CD14-positive monocyte (primary cell): ENCODE data around the gene TCIRG1. TPM values are rescaled to one million over a fixed set of nuclear protein-coding genes. Genes with fewer than 3 reads are reported as not detected.
A peak's percentile ranks its signal among the peaks of the same experiment; 100 is the strongest.

Experiments
- DNase-seq, 3 donors: peaks; one replicate each; pipeline ENCODE4 v3.0.0-alpha.2; 2011 to 2022
- H2AFZ ChIP-seq: 2 replicates; pipeline ENCODE4 v1.6.0; 2012; ENCODE audit warnings: mild to moderate bottlenecking, low read depth, low read length, inconsistent platforms; ENCODE audit not compliant: insufficient read depth, poor library complexity, severe bottlenecking
- H3K27ac ChIP-seq, 2 donors: 1 replicate in 1 of 2; 2 replicates in 1 of 2; pipeline ENCODE4 v1.5.1; 2012 to 2013; ENCODE audit warnings: low read length in 2 of 2, control low read depth in 1 of 2, inconsistent platforms in 1 of 2, low read depth in 1 of 2, mild to moderate bottlenecking in 1 of 2
- H3K27me3 ChIP-seq, 2 donors: one replicate each; pipeline versions ENCODE4 v1.6.0 to v1.6.1; 2011 to 2013; ENCODE audit warnings: low read length in 2 of 2; ENCODE audit not compliant: control insufficient read depth in 2 of 2, insufficient read depth in 2 of 2
- H3K36me3 ChIP-seq, 2 donors: replicated peaks in 1 of 2; 1 replicate in 1 of 2; 2 replicates in 1 of 2; pipeline versions ENCODE4 v1.5.1 to v1.6.1; 2012 to 2013; ENCODE audit warnings: low read length in 2 of 2, control low read depth in 1 of 2, inconsistent platforms in 1 of 2, mild to moderate bottlenecking in 1 of 2; ENCODE audit not compliant: insufficient read depth in 2 of 2, control insufficient read depth in 1 of 2
- H3K4me1 ChIP-seq, 2 donors: 1 replicate in 1 of 2; 2 replicates in 1 of 2; pipeline versions ENCODE4 v1.5.1 to v1.6.1; 2012 to 2013; ENCODE audit warnings: low read length in 2 of 2, control low read depth in 1 of 2, inconsistent platforms in 1 of 2, mild to moderate bottlenecking in 1 of 2, moderate library complexity in 1 of 2; ENCODE audit not compliant: insufficient read depth in 2 of 2, control insufficient read depth in 1 of 2
- H3K4me2 ChIP-seq: replicated peaks from 2 replicates; pipeline ENCODE3; 2012; ENCODE audit warnings: low read length, moderate library complexity, mild to moderate bottlenecking; ENCODE audit not compliant: poor library complexity, severe bottlenecking; ENCODE audit errors: extremely low read depth
- H3K4me3 ChIP-seq, 3 experiments: fragments of 200-600 bp in 1 of 3; sonication (generic) in 1 of 3; replicated peaks in 1 of 3; 1 replicate in 2 of 3; 2 replicates in 1 of 3; pipeline ENCODE4 v1.5.1; 2011 to 2013; ENCODE audit warnings: low read length in 3 of 3, mild to moderate bottlenecking in 3 of 3, control low read depth in 2 of 3, low read depth in 2 of 3, inconsistent platforms in 1 of 3, moderate library complexity in 1 of 3
- H3K79me2 ChIP-seq: 2 replicates; pipeline ENCODE4 v1.6.0; 2012; ENCODE audit warnings: mild to moderate bottlenecking, control low read depth, inconsistent platforms, low read length, moderate library complexity; ENCODE audit not compliant: insufficient read depth
- H3K9ac ChIP-seq: 2 replicates; pipeline ENCODE4 v1.6.0; 2017; ENCODE audit warnings: low read length, mild to moderate bottlenecking; ENCODE audit not compliant: insufficient read depth, poor library complexity, severe bottlenecking
- H3K9me3 ChIP-seq, 2 donors: replicated peaks in 1 of 2; 1 replicate in 1 of 2; 2 replicates in 1 of 2; pipeline versions ENCODE4 v1.5.1 to v1.6.1; 2012 to 2013; ENCODE audit warnings: low read length in 2 of 2, control low read depth in 1 of 2; ENCODE audit not compliant: control insufficient read depth in 1 of 2, insufficient read depth in 1 of 2
- H4K20me1 ChIP-seq: 2 replicates; pipeline ENCODE4 v1.6.0; 2012; ENCODE audit warnings: mild to moderate bottlenecking, low read length, control low read depth, moderate library complexity; ENCODE audit not compliant: insufficient read depth
- H3K27ac Mint-ChIP-seq, 7 donors: one replicate each; pipeline ENCODE4 v1.8.0; 2020; ENCODE audit warnings: mild to moderate bottlenecking in 7 of 7, mixed read lengths in 7 of 7, moderate library complexity in 6 of 7, inconsistent platforms in 2 of 7
- H3K27me3 Mint-ChIP-seq, 3 donors: one replicate each; pipeline ENCODE4 v1.8.0; 2021 to 2022; ENCODE audit warnings: low read depth in 3 of 3, mild to moderate bottlenecking in 3 of 3, mixed read lengths in 3 of 3, moderate library complexity in 3 of 3, inconsistent platforms in 1 of 3
- H3K36me3 Mint-ChIP-seq, 2 donors: one replicate each; pipeline ENCODE4 v1.8.0; 2020; ENCODE audit warnings: mixed read lengths in 2 of 2, inconsistent platforms in 1 of 2, mild to moderate bottlenecking in 1 of 2
- H3K4me1 Mint-ChIP-seq: one replicate; pipeline ENCODE4 v1.8.0; 2020; ENCODE audit warnings: mild to moderate bottlenecking, mixed read lengths
- H3K4me3 Mint-ChIP-seq, 2 donors: one replicate each; pipeline ENCODE4 v1.8.0; 2020; ENCODE audit warnings: mild to moderate bottlenecking in 2 of 2, mixed read lengths in 2 of 2, moderate library complexity in 1 of 2
- H3K9me3 Mint-ChIP-seq, 7 donors: one replicate each; pipeline ENCODE4 v1.8.0; 2020 to 2022; ENCODE audit warnings: mixed read lengths in 7 of 7, mild to moderate bottlenecking in 6 of 7, moderate library complexity in 6 of 7, inconsistent platforms in 2 of 7
- WGBS: methylation state at CpG from one replicate; pipeline ENCODE4 v1.1.5; 2013; ENCODE audit warnings: missing lambda C conversion rate; ENCODE audit not compliant: insufficient coverage; 5-methylcytosine and 5-hydroxymethylcytosine counted together
- intact Hi-C, 2 donors: fragments of 100-400 bp; cut with micrococcal nuclease; formaldehyde crosslinking; loops; one replicate each; pipeline versions ENCODE4 v1.15.0 to v1.15.1; 2023
- polyA plus RNA-seq, 3 donors: library from polyadenylated mRNA; depleted of rRNA in 1 of 3; unstranded in 2 of 3; stranded (reverse) in 1 of 3; fragments of 300-500 nt in 2 of 3; fragments of >200 nt in 1 of 3; fragmentation: Illumina TruSeq in 2 of 3; gene quantifications; 1 replicate in 2 of 3; 2 replicates in 1 of 3; pipeline ENCODE4 v1.2.3, GENCODE V29; 2012 to 2021
- TF ChIP-seq, protein P1 (sequence below): fragments of 200-600 bp; IDR thresholded peaks from one replicate; pipeline ENCODE4 v1.8.0; 2022; ENCODE audit warnings: antibody characterized with exemption, mild to moderate bottlenecking

The TCIRG1 gene
- polyA plus RNA-seq, 3 donors, result 197 to 1,286 (median 225) TPM

DNA sequence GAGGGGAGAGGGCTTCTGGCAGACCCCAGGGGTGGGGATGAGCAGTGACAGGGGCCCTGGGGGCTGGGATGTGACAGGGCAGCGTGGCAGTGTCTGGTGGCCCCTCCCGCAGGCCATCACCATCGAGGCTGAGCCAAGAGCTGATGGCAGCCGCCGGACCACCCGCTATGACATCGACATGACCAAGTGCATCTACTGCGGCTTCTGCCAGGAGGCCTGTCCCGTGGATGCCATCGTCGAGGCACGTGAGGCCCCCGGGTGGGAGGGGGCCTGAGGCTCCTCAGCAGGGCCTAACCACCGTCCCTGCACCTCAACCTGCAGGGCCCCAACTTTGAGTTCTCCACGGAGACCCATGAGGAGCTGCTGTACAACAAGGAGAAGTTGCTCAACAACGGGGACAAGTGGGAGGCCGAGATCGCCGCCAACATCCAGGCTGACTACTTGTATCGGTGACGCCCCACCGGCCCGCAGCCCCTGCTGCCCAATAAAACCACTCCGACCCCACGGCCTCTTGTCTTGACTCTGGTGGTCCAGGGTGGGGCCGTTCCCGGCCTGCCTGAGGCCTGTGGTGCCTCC, 2.6 kb upstream of the TCIRG1 start:
- Histone ChIP-seq H3K4me2 (peak overlapping the region; percentile 97), H4K20me1 (peaks cover 21% of the 10 kb centered on the region), H3K27ac (peak overlapping the region; percentile 98 to 99), H3K4me1 (peaks cover 50 to 69% of the 10 kb centered on the region in 2 donors), H3K79me2 (peaks cover 64% of the 10 kb centered on the region), H2AFZ (peak overlapping the region; percentile 71), H3K27me3 (no peaks in the 10 kb centered on the region), H3K9ac (peak overlapping the region; percentile 82), H3K36me3 (peaks cover 15 to 21% of the 10 kb centered on the region in 2 donors), H3K4me3 (peak overlapping the region in 1 of 3 experiments; percentile 47), H3K9me3 (no peaks in the 10 kb centered on the region)
- peak overlapping the region; percentile 98 to 100 (median 99) for H3K27ac Mint-ChIP-seq
- 37% methylated on average over 25 of the region's 27 CpGs for WGBS
- H3K36me3 Mint-ChIP-seq, result peaks cover 9 to 28% of the 10 kb centered on the region in 2 donors
- H3K27me3 Mint-ChIP-seq, result peaks cover 0 to 3% (median 0%) of the 10 kb centered on the region in 3 donors
- TF ChIP-seq, protein P1, sequence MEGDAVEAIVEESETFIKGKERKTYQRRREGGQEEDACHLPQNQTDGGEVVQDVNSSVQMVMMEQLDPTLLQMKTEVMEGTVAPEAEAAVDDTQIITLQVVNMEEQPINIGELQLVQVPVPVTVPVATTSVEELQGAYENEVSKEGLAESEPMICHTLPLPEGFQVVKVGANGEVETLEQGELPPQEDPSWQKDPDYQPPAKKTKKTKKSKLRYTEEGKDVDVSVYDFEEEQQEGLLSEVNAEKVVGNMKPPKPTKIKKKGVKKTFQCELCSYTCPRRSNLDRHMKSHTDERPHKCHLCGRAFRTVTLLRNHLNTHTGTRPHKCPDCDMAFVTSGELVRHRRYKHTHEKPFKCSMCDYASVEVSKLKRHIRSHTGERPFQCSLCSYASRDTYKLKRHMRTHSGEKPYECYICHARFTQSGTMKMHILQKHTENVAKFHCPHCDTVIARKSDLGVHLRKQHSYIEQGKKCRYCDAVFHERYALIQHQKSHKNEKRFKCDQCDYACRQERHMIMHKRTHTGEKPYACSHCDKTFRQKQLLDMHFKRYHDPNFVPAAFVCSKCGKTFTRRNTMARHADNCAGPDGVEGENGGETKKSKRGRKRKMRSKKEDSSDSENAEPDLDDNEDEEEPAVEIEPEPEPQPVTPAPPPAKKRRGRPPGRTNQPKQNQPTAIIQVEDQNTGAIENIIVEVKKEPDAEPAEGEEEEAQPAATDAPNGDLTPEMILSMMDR, result no peak
- H3K9me3 Mint-ChIP-seq, result no peaks in the 10 kb centered on the region
- peaks cover 41% of the 10 kb centered on the region for H3K4me1 Mint-ChIP-seq
- DNase-seq, result peak; percentile 71 to 76 (median 71)
- intact Hi-C loops, result loop anchor here in 1 of 2 donors (2.0 to 5.0 kb wide), 4 partner anchors 25 to 236 kb away; partner anchors contain the start of genes ALDH3B1, C11orf24, CHKA and UNC93B1
- peak overlapping the region; percentile 68 to 84 for H3K4me3 Mint-ChIP-seq

DNA sequence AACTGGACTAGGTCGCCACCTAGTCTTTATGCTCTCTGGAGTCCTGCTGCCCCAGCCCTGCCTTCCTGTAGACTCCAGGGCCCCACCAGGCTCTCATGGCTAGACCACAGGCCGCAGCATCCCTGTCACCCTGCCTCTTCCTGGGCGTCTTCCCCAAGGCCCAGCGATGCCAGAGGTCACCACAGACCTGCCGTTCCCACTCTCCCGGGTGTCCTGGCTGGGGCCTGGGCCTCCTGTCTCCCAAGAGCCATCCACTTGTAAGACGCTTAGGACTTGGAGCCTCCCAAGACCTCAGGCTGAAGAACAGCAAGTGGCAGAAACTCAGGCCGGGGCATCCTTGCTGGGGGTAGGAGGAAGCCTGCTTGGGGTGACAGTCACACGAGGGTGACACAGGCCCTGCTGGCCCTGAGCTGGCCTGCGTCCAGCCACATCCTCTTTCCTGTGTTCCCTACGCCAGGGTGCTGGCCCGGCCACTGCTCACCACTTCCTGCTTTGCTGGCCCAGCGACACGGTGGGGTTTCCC, 2.0 kb upstream of the TCIRG1 start:
- peaks cover 39% of the 10 kb centered on the region for H3K4me1 Mint-ChIP-seq
- peaks cover 26% of the 10 kb centered on the region for H4K20me1 ChIP-seq
- no peaks in the 10 kb centered on the region for H3K9me3 ChIP-seq
- H3K36me3 ChIP-seq, result peaks cover 21 to 26% of the 10 kb centered on the region in 2 donors
- peak overlapping the region; percentile 97 for H3K4me2 ChIP-seq
- peaks cover 50 to 69% of the 10 kb centered on the region in 2 donors for H3K4me1 ChIP-seq
- H3K27ac Mint-ChIP-seq, result peak overlapping the region; percentile 98 to 100 (median 99)
- WGBS, result 0% methylated on average over 13 of the region's 14 CpGs
- H3K27me3 ChIP-seq, result no peaks in the 10 kb centered on the region
- H2AFZ ChIP-seq, result peak overlapping the region; percentile 71
- H3K4me3 Mint-ChIP-seq, result peak overlapping the region; percentile 68 to 84
- peaks cover 64% of the 10 kb centered on the region for H3K79me2 ChIP-seq
- intact Hi-C loops, result loop anchor here in 1 of 2 donors (2.0 to 5.0 kb wide), 4 partner anchors 26 to 236 kb away; partner anchors contain the start of genes ALDH3B1, C11orf24, CHKA and UNC93B1
- peak overlapping the region in 1 of 3 experiments; percentile 96 for H3K4me3 ChIP-seq
- H3K9ac ChIP-seq, result peak overlapping the region; percentile 82
- TF ChIP-seq, protein P1, result no peak
- H3K36me3 Mint-ChIP-seq, result peaks cover 11 to 32% of the 10 kb centered on the region in 2 donors
- peak overlapping the region; percentile 98 to 99 for H3K27ac ChIP-seq
- DNase-seq, result peak; percentile 95 to 98 (median 96)
- peaks cover 0 to 3% (median 0%) of the 10 kb centered on the region in 3 donors for H3K27me3 Mint-ChIP-seq
- no peaks in the 10 kb centered on the region for H3K9me3 Mint-ChIP-seq
